GM18858 (cell line): Measurements from ENCODE around the gene EVL.
"Not testable (repeated sequence)": the region's sequence is repeated elsewhere in the genome, so short reads cannot be mapped to it uniquely, and the experiment has no call there.

Source experiments
- ATAC-seq: cut with Tn5 transposase; IDR thresholded peaks from one replicate; pipeline ENCODE4 v1.9.1; 2021; ENCODE audit not compliant: unreplicated experiment

Gene EVL

GRCh38 chr14:100065111-100065871, at the start of gene EVL:
Gene EVL (plus strand): TSS chr14:100065422. CDS start chr14:100065501, 79 bp downstream.
- ATAC-seq, result peak; percentile 45

- ATAC-seq, result no peak
Measured at GRCh38 chr14:100017553-100017952, 47.7 kb upstream of the EVL start.

GRCh38 chr14:100018054-100018453, 47.2 kb upstream of the EVL start:
- no peak for ATAC-seq

GRCh38 chr14:100018482-100018881, 46.7 kb upstream of the EVL start:
- no peak for ATAC-seq

GRCh38 chr14:100019156-100019744, 46.0 kb upstream of the EVL start:
- no peak for ATAC-seq

- ATAC-seq, result no peak
Measured at GRCh38 chr14:100020629-100021028, 44.6 kb upstream of the EVL start.

- ATAC-seq, result no peak
Measured at GRCh38 chr14:100022772-100023451, 42.3 kb upstream of the EVL start.

- no peak for ATAC-seq
Measured at GRCh38 chr14:100025111-100025510, 40.1 kb upstream of the EVL start.

- ATAC-seq, result no peak
Measured at GRCh38 chr14:100027771-100028490, 37.3 kb upstream of the EVL start.

- ATAC-seq, result no peak
Measured at GRCh38 chr14:100028990-100029677, 36.1 kb upstream of the EVL start.

- not testable (repeated sequence) for ATAC-seq
Measured at GRCh38 chr14:100030006-100030405, 35.2 kb upstream of the EVL start.

GRCh38 chr14:100030452-100031153, 34.6 kb upstream of the EVL start:
- no peak for ATAC-seq

- no peak for ATAC-seq
Measured at GRCh38 chr14:100031506-100032281, 33.5 kb upstream of the EVL start.

GRCh38 chr14:100032738-100033137, 32.5 kb upstream of the EVL start:
- ATAC-seq, result no peak

GRCh38 chr14:100033347-100034075, 31.7 kb upstream of the EVL start:
- ATAC-seq, result no peak

- ATAC-seq, result no peak
Measured at GRCh38 chr14:100034468-100034867, 30.8 kb upstream of the EVL start.

GRCh38 chr14:100034961-100035500, 30.2 kb upstream of the EVL start:
- no peak for ATAC-seq

GRCh38 chr14:100035700-100036099, 29.5 kb upstream of the EVL start:
- no peak for ATAC-seq

- no peak for ATAC-seq
Measured at GRCh38 chr14:100037353-100037752, 27.9 kb upstream of the EVL start.
